Stimulated activated CD4-positive, alpha-beta T cell treated with anti-CD3 and anti-CD28 coated beads, Interleukin-12 subunit alpha, Interleukin-12 subunit beta, amount 100 ng/mL, for 4 hours (primary cell): Measurements from ENCODE around the gene SLC8A2.

Experiments
- DNase-seq: peaks from one replicate; pipeline ENCODE4 v3.0.0-alpha.2; 2020

Gene SLC8A2

GRCh38 chr19:47471733-47472457, at the start of gene SLC8A2:
Gene SLC8A2, minus strand, starts transcription at chr19:47471893. Its CDS starts 5,490 bp downstream, at chr19:47466403.
- peak; percentile 51 for DNase-seq

- no peak for DNase-seq
These were observed 49.1 kb upstream of the SLC8A2 start for GRCh38 chr19:47520839-47521238.

GRCh38 chr19:47520343-47520806, 48.7 kb upstream of the SLC8A2 start:
- DNase-seq: no peak

GRCh38 chr19:47518854-47519253, 47.2 kb upstream of the SLC8A2 start:
- no peak for DNase-seq

- peak; percentile 15 for DNase-seq
These were observed 46.4 kb upstream of the SLC8A2 start for GRCh38 chr19:47518139-47518538.

GRCh38 chr19:47514869-47515588, 43.3 kb upstream of the SLC8A2 start, which contains the start of gene NAPA:
Gene NAPA, minus strand, starts transcription at chr19:47515063. Its CDS starts 123 bp downstream, at chr19:47514940.
- peak; percentile 100 for DNase-seq

GRCh38 chr19:47514151-47514868, 42.6 kb upstream of the SLC8A2 start:
- no peak for DNase-seq

GRCh38 chr19:47512948-47513319, 41.2 kb upstream of the SLC8A2 start:
- DNase-seq: no peak

GRCh38 chr19:47512183-47512947, 40.7 kb upstream of the SLC8A2 start:
- no peak for DNase-seq

- DNase-seq: no peak
These were observed 40.0 kb upstream of the SLC8A2 start for GRCh38 chr19:47511681-47512080.

GRCh38 chr19:47511128-47511517, 39.4 kb upstream of the SLC8A2 start:
- DNase-seq: no peak

- DNase-seq: no peak
These were observed 38.9 kb upstream of the SLC8A2 start for GRCh38 chr19:47510516-47511127.

- no peak for DNase-seq
These were observed 38.3 kb upstream of the SLC8A2 start for GRCh38 chr19:47509973-47510372.

- DNase-seq: no peak
These were observed 37.6 kb upstream of the SLC8A2 start for GRCh38 chr19:47509170-47509847.

GRCh38 chr19:47508721-47509120, 37.0 kb upstream of the SLC8A2 start:
- no peak for DNase-seq

GRCh38 chr19:47507924-47508553, 36.3 kb upstream of the SLC8A2 start:
- DNase-seq: no peak

GRCh38 chr19:47507012-47507411, 35.3 kb upstream of the SLC8A2 start:
- no peak for DNase-seq

GRCh38 chr19:47506459-47506858, 34.8 kb upstream of the SLC8A2 start:
- DNase-seq: no peak

- DNase-seq: no peak
These were observed 33.8 kb upstream of the SLC8A2 start for GRCh38 chr19:47505506-47505905.

- DNase-seq: no peak
These were observed 32.1 kb upstream of the SLC8A2 start for GRCh38 chr19:47503826-47504150.

GRCh38 chr19:47503130-47503825, 31.6 kb upstream of the SLC8A2 start:
- DNase-seq: no peak
